A204.1 (cell line): ENCODE results near the gene GOPC.
"Not testable (repeated sequence)": the region's sequence is repeated elsewhere in the genome, so short reads cannot be mapped to it uniquely, and the experiment has no call there.

ENCODE experiments used
- FAIRE-seq: peaks from 2 replicates; lab custom pipeline; 2012; peaks lifted over from hg19 to GRCh38; lab: Jason Lieb, UNC

The GOPC gene

DNA sequence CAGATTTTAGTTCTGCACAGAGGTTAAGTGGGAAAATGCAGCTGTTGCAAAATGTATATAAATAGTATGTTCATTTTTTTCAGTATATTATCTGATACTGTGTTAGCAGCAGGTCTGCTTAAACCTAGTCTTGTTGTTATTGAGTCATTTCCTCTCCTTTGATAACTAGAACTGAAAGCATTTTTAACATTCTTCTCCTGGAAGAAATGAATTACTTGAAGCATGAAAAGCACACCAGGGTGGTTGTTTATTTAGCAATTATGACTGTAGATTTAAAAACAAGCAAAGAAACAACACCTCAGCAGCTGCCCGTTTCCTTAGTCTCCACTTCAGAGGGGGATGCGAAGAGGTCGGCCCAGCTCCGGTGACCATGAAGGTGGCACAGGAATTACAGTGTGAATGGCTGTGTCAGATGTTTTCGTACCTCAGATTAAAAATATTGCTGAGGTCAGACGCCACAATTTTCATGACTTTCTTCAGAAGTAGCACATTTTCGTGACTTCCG is 53.5 kb downstream of the GOPC start:
- FAIRE-seq, result no peak

- no peak for FAIRE-seq
Measured at GRCh38 chr6:117547688-117548621, 54.4 kb downstream of the GOPC start.

DNA sequence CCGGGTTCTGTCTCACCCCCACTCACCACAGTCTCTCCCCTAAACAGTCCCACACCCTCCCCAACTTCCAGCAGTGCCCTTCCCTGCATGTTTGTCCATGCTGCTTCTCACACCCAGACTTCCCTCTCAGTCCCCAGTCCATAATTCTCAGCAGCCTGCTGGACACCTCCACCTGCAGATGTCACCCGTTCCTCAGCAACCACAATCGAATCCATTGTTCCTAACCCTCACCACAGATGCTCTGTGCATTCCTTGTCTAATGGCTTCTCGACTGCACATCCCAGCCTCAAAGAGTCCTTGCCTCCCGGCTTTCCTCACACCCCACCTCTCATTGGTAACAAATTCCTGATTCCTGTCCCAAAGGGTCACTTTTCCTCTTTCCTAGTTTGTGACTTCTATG is 55.6 kb downstream of the GOPC start:
- no peak for FAIRE-seq

- FAIRE-seq, result no peak
Measured at GRCh38 chr6:117545161-117545595, 57.1 kb downstream of the GOPC start.

GRCh38 chr6:117544716-117545115 is 57.6 kb downstream of the GOPC start:
- FAIRE-seq, result no peak

DNA sequence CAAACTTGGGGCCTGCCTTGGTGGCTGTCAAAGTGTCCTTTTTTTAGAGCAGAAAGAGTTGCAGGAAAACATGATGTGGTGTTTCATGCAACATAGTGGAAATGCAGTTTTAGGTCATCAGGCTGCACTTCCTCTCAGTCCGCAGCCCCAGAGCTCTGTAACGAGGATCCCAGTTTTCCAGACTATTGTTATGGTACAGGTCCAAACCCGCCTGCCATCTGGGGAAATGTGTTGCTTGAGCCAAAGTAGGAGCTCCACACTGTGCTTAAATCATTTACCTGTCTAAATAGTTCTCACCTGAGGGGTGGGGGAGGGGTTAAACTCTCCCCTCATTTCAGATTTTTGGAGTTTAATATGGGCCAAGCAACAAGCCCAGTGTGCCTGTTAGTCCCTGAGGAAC is 59.8 kb downstream of the GOPC start:
- no peak for FAIRE-seq

DNA sequence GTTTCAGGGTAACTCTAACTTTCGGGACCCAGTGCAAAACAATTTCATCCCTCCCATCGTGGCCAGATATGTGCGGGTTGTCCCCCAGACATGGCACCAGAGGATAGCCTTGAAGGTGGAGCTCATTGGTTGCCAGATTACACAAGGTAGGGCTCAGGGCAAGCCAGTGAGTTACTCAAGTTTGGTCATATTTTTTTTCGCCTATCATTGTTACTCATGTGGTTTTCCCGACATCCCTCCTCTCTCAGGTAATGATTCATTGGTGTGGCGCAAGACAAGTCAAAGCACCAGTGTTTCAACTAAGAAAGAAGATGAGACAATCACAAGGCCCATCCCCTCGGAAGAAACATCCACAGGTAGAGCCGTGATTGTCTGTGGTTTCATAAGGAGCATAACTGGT is 61.6 kb downstream of the GOPC start:
- FAIRE-seq, result no peak

DNA sequence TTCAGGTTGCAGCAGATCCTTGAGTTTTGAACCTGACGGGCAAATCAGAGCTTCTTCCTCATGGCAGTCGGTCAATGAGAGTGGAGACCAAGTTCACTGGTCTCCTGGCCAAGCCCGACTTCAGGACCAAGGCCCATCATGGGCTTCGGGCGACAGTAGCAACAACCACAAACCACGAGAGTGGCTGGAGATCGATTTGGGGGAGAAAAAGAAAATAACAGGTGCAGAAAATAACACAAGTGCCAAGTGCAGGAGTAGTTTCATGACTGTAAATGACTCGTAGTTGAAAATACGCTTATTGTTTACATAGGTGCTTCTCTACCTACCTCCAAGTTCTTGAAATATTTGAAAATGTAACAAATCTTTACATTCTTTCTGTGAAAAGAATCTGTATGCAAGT is 63.7 kb downstream of the GOPC start:
- FAIRE-seq, result no peak

DNA sequence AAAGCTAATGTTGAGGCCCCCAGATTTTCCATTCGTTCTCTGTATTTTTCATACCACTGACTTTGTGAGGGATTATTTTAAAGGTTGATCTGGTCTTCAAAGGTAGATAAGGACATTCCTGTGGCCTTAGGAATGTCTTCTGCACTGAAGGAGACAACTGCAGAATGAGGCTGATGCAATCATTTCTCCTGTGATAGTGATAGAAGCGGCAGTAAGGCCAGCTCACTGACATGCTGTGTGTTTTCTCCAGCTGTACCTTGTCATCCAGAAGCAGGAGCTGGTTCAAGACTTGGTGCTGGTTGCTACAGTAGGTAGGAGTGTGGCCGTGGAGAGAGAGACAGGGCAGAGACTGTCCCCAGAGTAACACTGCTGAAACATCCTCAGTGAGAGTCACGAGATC is 66.0 kb downstream of the GOPC start:
- no peak for FAIRE-seq

- FAIRE-seq, result no peak
Measured at GRCh38 chr6:117534974-117535373, 67.3 kb downstream of the GOPC start.

DNA sequence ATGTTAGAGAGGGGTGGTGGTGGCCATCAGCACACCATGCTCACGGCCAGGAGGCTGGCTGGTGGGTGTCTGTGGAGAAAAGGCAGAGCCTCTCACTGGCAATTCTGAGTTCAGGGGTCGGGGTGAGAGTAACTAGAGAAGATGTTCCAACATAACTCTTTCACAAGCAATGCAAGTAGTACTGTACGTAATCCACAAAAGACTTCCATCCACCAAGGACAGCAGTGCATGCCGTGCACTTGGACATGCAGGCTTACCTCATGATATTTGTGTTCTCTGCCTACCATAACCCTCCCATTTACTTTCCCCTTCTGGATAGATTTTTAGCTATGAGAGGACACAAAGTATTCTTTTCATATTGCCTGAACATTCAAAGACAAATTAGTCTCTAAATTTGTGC is 68.5 kb downstream of the GOPC start:
- no peak for FAIRE-seq

DNA sequence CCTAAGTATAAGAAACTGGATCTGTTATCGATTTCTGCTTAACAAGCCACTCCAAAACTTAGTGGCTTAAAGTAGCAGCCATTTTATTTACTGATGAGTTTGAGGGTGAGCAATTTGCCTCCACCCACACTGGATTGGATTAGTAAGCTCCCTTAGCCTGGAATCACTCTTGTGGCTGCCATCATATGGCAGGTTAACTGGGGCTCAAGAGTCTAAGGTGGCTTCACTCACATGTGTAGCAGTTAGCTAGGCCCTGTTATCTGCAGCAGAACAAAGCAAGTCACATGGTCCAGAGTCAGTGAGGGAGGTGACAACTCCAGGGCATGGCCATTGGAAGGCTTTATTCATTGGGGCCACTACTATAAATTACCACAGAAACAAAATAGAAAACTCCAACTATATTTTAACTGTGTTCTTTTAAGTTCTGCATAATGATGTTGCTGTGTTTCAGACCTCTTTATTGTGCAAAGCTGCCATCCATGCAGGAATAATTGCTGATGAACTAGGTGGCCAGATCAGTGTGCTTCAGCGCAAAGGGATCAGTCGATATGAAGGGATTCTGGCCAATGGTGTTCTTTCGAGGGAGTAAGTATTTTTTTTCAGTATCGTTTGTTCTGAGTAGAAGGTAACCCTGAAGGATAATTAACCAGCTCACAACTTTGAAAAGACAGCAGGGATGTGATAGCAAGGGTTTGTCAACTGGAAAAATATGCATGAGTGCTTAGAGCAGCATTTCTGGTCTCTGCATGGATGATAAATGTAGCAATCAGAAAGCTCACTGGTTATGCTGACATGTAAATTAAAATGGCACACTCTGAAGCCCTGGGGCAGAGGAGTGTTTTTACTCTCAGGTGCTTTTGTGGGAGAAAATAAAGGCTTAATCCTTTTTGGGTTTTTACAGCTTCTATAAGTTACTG is 70.2 kb downstream of the GOPC start:
- FAIRE-seq, result no peak

GRCh38 chr6:117531346-117531745 is 71.0 kb downstream of the GOPC start:
- no peak for FAIRE-seq

DNA sequence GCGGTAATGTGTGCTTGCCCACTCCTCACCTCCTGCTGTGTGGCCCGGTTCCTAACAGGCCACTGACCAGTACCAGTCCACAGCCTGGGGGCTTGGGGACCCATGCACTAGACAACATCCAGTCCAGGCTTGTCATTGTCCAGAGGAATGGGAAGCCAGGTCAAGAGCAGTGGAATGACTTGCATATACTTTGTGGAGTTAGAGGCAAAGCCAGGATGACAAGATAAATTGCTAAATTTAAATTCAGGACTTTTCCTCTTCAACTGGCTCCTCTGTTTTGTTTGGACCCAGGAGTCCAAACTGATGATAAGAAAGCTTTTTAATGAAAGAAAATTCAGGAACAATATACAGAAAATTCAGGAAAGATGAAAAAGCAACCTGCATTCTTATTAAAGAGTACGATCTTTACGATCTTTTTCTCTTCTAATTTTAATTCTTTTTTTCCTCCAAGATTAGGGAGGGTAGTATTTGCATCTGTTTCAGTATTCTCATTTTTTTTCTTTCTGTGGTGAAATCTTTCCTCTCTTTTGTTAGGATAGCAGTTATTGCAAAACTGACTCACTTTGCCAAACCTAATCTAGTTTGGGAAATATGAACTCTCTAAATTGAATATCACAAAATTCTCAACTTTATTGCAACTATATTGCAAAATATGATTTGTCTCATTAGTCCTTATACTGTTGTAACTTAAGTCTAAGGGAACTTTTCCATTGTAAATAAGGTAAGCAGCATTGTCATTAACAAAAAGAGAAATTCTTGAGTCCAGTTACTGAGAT is 71.7 kb downstream of the GOPC start:
- no peak for FAIRE-seq

DNA sequence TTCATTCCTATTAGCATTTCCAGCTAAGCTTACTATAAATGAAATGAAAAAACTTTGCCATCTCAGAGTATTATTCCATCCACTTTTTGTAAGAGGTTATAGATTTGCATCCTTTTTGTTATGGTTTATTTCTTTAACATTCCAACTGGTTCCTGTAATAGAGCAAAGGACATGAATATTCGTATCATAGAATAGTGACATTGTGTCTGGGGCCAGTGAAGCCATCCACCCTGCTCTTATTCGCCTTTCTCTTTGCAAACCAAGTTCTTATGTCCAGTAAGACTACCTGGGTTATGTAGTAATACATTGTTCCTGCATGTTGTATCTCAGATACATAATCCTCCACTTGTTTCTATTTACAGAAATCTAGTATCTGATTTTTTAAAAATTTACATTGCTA is 76.7 kb downstream of the GOPC start:
- FAIRE-seq, result no peak

- FAIRE-seq, result no peak
Measured at GRCh38 chr6:117521791-117522502, 80.4 kb downstream of the GOPC start.

GRCh38 chr6:117520603-117521395 is 81.5 kb downstream of the GOPC start:
- FAIRE-seq, result no peak

GRCh38 chr6:117518870-117519269 is 83.4 kb downstream of the GOPC start:
- no peak for FAIRE-seq

- not testable (repeated sequence) for FAIRE-seq
Measured at GRCh38 chr6:117517995-117518394, 84.3 kb downstream of the GOPC start.

- no peak for FAIRE-seq
Measured at GRCh38 chr6:117515326-117515725, 87.0 kb downstream of the GOPC start.

DNA sequence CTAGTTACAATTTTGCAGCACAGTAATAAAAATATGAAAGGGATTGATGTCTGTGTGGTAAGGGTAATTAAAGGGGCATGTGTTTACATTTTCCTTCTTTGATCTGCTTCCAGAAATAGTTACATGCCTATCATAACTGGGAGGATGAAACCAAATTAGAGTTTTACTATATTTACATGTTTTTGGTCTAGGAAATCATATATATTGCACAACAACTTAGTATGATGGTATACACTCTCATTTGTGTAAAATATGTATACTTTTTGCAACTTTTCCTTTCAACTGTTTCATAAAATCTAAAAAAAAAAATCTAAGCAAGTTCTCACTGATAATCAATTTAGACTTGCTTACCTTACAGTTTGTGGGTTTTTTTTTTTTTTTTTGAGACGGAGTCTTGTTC is 87.7 kb downstream of the GOPC start:
- FAIRE-seq, result no peak
